Neural cell (in vitro differentiated cells): ENCODE data around the gene CABP1. TPM values are rescaled to one million over a fixed set of nuclear protein-coding genes. Genes with fewer than 3 reads are reported as not detected.
"Not testable (repeated sequence)": the region's sequence is repeated elsewhere in the genome, so short reads cannot be mapped to it uniquely, and the experiment has no call there.

Experiments
- H2AFZ ChIP-seq: fragments of 200-600, 300-800 bp; sonication (generic), shearing (Covaris generic); 2 replicates; pipeline ENCODE4 v1.6.0; 2014; ENCODE audit warnings: low read depth, mild to moderate bottlenecking, antibody characterized with exemption, low read length, moderate library complexity
- H3F3A ChIP-seq: fragments of 200-600 bp; shearing (Covaris generic); 2 replicates; pipeline ENCODE4 v1.6.1; 2016; ENCODE audit warnings: mild to moderate bottlenecking, moderate library complexity, mixed read lengths, antibody characterized with exemption, low read length; ENCODE audit not compliant: insufficient read depth, poor library complexity, severe bottlenecking
- H3K27ac ChIP-seq: fragments of 200-600, 300-800 bp; sonication (generic), shearing (Covaris generic); 2 replicates; pipeline ENCODE4 v1.5.1; 2014; ENCODE audit warnings: mild to moderate bottlenecking, low read length, moderate library complexity
- H3K27me3 ChIP-seq: fragments of 300-800, 200-600 bp; sonication (generic), shearing (Covaris generic); 2 replicates; pipeline ENCODE4 v1.6.0; 2014; ENCODE audit warnings: mild to moderate bottlenecking, low read depth, low read length, moderate library complexity; ENCODE audit not compliant: insufficient read depth
- H3K36me3 ChIP-seq: fragments of 300-800, 200-600 bp; sonication (generic), shearing (Covaris generic); 2 replicates; pipeline ENCODE4 v1.5.1; 2014; ENCODE audit warnings: mild to moderate bottlenecking, antibody characterized with exemption, low read length, moderate library complexity; ENCODE audit not compliant: insufficient read depth
- H3K4me2 ChIP-seq: fragments of 300-800, 200-600 bp; sonication (generic), shearing (Covaris generic); 2 replicates; pipeline ENCODE4 v1.6.0; 2014; ENCODE audit warnings: mild to moderate bottlenecking, low read length
- H3K4me3 ChIP-seq: fragments of 300-800, 200-600 bp; sonication (generic), shearing (Covaris generic); 2 replicates; pipeline ENCODE4 v1.5.1; 2014; ENCODE audit warnings: mild to moderate bottlenecking, low read length, moderate library complexity
- H3K79me2 ChIP-seq: fragments of 200-600 bp; shearing (Covaris generic); replicated peaks from 2 replicates; pipeline ENCODE4 v1.6.0; 2014; ENCODE audit warnings: mild to moderate bottlenecking, low read length, moderate library complexity; ENCODE audit not compliant: insufficient read depth
- H3K9ac ChIP-seq: fragments of 300-800, 200-600 bp; sonication (generic), shearing (Covaris generic); 2 replicates; pipeline ENCODE4 v1.6.1; 2016; ENCODE audit warnings: mild to moderate bottlenecking, low read length, mixed read lengths
- H3K9me2 ChIP-seq: fragments of 200-600 bp; shearing (Covaris generic); 2 replicates; pipeline ENCODE4 v1.6.1; 2016; ENCODE audit warnings: mild to moderate bottlenecking, low read length, mixed read lengths; ENCODE audit not compliant: insufficient read depth
- H3K9me3 ChIP-seq: fragments of 200-600, 300-800 bp; sonication (generic), shearing (Covaris generic); 2 replicates; pipeline ENCODE4 v1.6.1; 2016; ENCODE audit warnings: mild to moderate bottlenecking, mixed run types, low read length, moderate library complexity, mixed read lengths
- H4K20me1 ChIP-seq: fragments of 200-600 bp; shearing (Covaris generic); 2 replicates; pipeline ENCODE4 v1.6.1; 2016; ENCODE audit warnings: mild to moderate bottlenecking, mixed run types; ENCODE audit not compliant: insufficient read depth
- CTCF ChIP-seq: fragments of 450-650 bp; IDR thresholded peaks from 2 replicates; pipeline ENCODE4 v1.5.1; 2014; ENCODE audit warnings: antibody characterized with exemption, mild to moderate bottlenecking, moderate library complexity; ENCODE audit not compliant: poor library complexity, severe bottlenecking
- EP300 ChIP-seq: fragments of 450-650 bp; conservative IDR thresholded peaks from 2 replicates; pipeline ENCODE4 v1.6.1; 2014; ENCODE audit warnings: antibody characterized with exemption, mild to moderate bottlenecking, moderate library complexity; ENCODE audit not compliant: poor library complexity, severe bottlenecking
- EZH2 ChIP-seq: fragments of 200-600, 300-800 bp; shearing (Covaris generic), sonication (generic); IDR thresholded peaks from 2 replicates; pipeline ENCODE4 v1.6.1; 2014; ENCODE audit warnings: antibody characterized with exemption, low read length, borderline replicate concordance, mild to moderate bottlenecking; ENCODE audit not compliant: insufficient read depth, poor library complexity, severe bottlenecking
- MXI1 ChIP-seq: fragments of 450-650 bp; conservative IDR thresholded peaks from 2 replicates; pipeline ENCODE4 v1.6.1; 2014; ENCODE audit warnings: antibody characterized with exemption, mild to moderate bottlenecking; ENCODE audit not compliant: poor library complexity, severe bottlenecking
- POLR2AphosphoS5 ChIP-seq: IDR thresholded peaks from 2 replicates; pipeline ENCODE4 v1.6.1; 2012
- RAD21 ChIP-seq: fragments of 450-650 bp; conservative IDR thresholded peaks from 2 replicates; pipeline ENCODE4 v1.6.1; 2014; ENCODE audit warnings: antibody characterized with exemption, mild to moderate bottlenecking, moderate library complexity
- REST ChIP-seq: IDR thresholded peaks from 2 replicates; pipeline ENCODE4 v1.6.1; 2012; ENCODE audit warnings: borderline replicate concordance
- SMC3 ChIP-seq: fragments of 450-650 bp; conservative IDR thresholded peaks from 2 replicates; pipeline ENCODE4 v1.6.1; 2014; ENCODE audit warnings: antibody characterized with exemption, mild to moderate bottlenecking, moderate library complexity; ENCODE audit not compliant: poor library complexity
- TAF1 ChIP-seq: IDR thresholded peaks from 2 replicates; pipeline ENCODE4 v1.6.1; 2012; ENCODE audit warnings: low read depth
- polyA plus RNA-seq: library from polyadenylated mRNA; depleted of rRNA; stranded (reverse); fragments of >200 nt; gene quantifications from 2 replicates; pipeline ENCODE4 v1.2.3, GENCODE V29; 2014

CABP1 gene
- polyA plus RNA-seq, 1 donor from 2014 or later, result 0.71 TPM

- Histone ChIP-seq H3K9ac (no peak overlapping the region), H3K4me2 (no peak overlapping the region), H3K9me2 (no peaks in the 10 kb centered on the region)
Measured at GRCh38 chr12:120668868-120669840, 28.7 kb downstream of the CABP1 start.

GRCh38 chr12:120670237-120670636 is 29.8 kb downstream of the CABP1 start:
- H3K4me3 ChIP-seq, H3K27ac ChIP-seq, H3K27me3 ChIP-seq: not testable (repeated sequence)

More at GRCh38 chr12:120668868-120669840, 28.7 kb downstream of the CABP1 start:
- no peaks in the 10 kb centered on the region for H3K36me3 ChIP-seq
- H3K79me2 ChIP-seq, result no peaks in the 10 kb centered on the region
- H3K27ac ChIP-seq, result no peak overlapping the region
- H3K27me3 ChIP-seq, result no peaks in the 10 kb centered on the region
- H3K4me3 ChIP-seq, result no peak overlapping the region
- no peaks in the 10 kb centered on the region for H4K20me1 ChIP-seq
- TF ChIP-seq SMC3 (no peak), RAD21 (no peak), EP300 (no peak), CTCF (no peak), MXI1 (no peak), EZH2 (no peak), REST (no peak), TAF1 (no peak), POLR2AphosphoS5 (no peak)
- no peaks in the 10 kb centered on the region for H3K9me3 ChIP-seq
- H3F3A ChIP-seq, result no peaks in the 10 kb centered on the region
- no peak overlapping the region for H2AFZ ChIP-seq

More at GRCh38 chr12:120670237-120670636, 29.8 kb downstream of the CABP1 start:
- H3F3A ChIP-seq, H3K79me2 ChIP-seq, H3K4me2 ChIP-seq, H4K20me1 ChIP-seq, H2AFZ ChIP-seq, H3K36me3 ChIP-seq, H3K9ac ChIP-seq, H3K9me2 ChIP-seq, H3K9me3 ChIP-seq: not testable (repeated sequence)
